Erythroblast (primary cell): ENCODE data around the gene CORO2A.

ENCODE experiments used
- DNase-seq, 2 experiments: peaks; one replicate each; lab custom pipeline; 2025; lab: John Stamatoyannopoulos, UW
- GATA1 ChIP-seq: IDR thresholded peaks from 2 replicates; pipeline ENCODE4 v1.6.1; 2011; ENCODE audit warnings: low read depth, mild to moderate bottlenecking, control low read depth, low read length, moderate library complexity
- POLR2A ChIP-seq: IDR thresholded peaks from 2 replicates; pipeline ENCODE4 v1.6.1; 2011; ENCODE audit warnings: mild to moderate bottlenecking, low read length

Gene CORO2A

GRCh38 chr9:98192503-98193335 is at the start of gene CORO2A:
Gene CORO2A, minus strand, starts transcription at chr9:98192637. Its CDS starts 34,977 bp downstream, at chr9:98157660.
- peak; percentile 70 to 71 for DNase-seq
- TF ChIP-seq POLR2A: no peak
- TF ChIP-seq GATA1: no peak

DNA sequence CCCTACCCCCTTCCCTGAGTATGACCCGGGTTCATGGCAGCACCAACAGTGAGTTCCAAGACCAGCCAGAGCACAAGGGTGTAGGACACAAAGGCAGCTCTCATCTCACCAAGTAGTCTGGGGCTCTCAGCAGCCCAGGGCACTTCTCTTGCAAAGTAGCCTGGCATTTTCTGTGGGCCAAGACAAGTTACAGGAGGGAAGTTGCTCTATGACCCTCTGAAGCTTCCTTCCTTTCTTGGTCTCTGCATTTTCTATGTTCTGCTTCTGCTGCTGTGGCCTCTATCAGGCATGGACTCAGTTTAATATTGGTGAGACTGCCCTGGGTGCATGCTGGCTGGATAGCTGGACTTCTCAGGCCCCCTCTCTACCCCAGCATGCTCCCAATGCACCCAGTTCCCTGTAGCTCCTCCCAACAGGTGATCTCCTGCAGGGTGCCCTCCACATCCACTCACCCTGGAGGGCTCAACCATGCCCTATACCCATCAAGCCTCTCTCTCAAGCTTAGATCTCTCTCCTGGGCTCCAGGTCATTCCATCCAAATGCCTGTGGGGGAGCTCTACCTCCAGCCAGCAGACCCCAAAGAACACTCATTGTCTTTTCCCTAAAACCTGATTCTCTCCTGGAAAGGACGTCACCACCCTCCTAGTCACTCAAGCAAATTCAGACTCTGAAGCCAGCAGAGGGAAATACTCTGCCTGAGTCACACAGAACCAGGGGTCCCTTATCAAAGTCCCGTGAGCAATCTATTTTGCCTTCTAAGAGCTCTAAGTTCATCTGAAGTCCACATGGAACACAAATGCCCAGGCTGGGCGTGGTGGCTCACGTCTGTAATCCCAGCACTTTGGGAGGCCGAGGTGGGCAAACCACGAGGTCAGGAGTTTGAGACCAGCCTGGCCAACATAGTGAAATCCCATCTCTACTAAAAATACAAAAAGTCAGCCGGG is 49.2 kb upstream of the CORO2A start:
- TF ChIP-seq GATA1: no peak
- no peak for TF ChIP-seq POLR2A
- peak in 1 of 2 experiments; percentile 11 for DNase-seq

DNA sequence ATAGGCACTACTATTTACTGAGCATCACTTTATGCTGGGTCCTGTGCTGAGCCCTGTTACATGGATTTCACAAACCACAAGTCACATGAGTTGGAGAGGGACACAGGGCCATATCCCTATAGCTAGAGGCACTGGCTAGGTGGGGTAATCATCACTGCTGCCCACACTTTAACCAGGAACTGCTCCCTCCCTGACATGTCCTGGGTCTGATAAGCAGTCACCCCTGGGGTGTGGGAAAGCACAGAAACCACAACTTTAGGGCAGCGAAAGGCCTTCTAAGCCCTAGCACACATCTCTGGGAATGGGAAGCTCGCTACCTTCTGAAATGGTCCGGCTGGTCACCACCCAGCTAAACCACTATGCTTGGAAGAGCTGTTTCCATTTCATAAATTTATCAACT is 48.0 kb upstream of the CORO2A start:
- TF ChIP-seq POLR2A (no peak), GATA1 (no peak)
- peak; percentile 63 to 75 for DNase-seq

DNA sequence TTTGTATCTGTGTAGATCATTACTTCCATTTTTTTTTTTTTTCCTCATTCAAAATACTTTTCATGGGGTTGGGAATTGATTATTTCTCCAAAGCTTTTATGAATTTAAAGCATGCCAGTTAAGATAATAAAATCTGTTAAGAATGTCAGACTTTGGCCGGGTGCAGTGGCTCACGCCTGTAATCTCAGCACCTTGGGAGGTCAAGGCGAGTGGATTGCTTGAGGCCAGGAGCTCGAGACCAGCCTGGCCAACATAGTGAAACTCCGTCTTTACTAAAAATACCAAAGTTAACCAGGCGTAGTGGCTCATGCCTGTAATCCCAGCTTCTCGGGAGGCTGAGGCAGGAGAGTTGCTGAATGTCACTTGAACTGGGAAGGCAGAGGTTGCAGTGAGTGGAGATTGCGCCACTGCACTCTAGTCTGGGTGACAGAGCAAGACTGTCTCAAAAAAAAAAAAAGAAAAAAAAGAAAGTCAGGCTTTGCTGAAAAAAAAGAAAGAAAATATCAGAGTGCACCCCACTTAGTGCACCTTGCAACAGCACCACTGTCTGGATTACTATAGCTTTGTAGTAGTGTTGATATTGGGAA is 44.6 kb upstream of the CORO2A start:
- TF ChIP-seq POLR2A: no peak
- TF ChIP-seq GATA1: no peak
- no peak for DNase-seq

- no peak for TF ChIP-seq GATA1
- DNase-seq: no peak
Measured at GRCh38 chr9:98235126-98235525, 42.7 kb upstream of the CORO2A start.

GRCh38 chr9:98234245-98234825 is 41.9 kb upstream of the CORO2A start:
- DNase-seq: peak in 1 of 2 experiments; percentile 21
- TF ChIP-seq POLR2A (no peak), GATA1 (no peak)

GRCh38 chr9:98232926-98233325 is 40.5 kb upstream of the CORO2A start:
- DNase-seq: no peak
- TF ChIP-seq POLR2A: no peak
- TF ChIP-seq GATA1: no peak

- TF ChIP-seq GATA1 (no peak), POLR2A (no peak)
- DNase-seq: no peak
Measured at GRCh38 chr9:98231770-98232478, 39.5 kb upstream of the CORO2A start.

- DNase-seq: no peak
- no peak for TF ChIP-seq GATA1
- no peak for TF ChIP-seq POLR2A
Measured at GRCh38 chr9:98230789-98231188, 38.4 kb upstream of the CORO2A start.

DNA sequence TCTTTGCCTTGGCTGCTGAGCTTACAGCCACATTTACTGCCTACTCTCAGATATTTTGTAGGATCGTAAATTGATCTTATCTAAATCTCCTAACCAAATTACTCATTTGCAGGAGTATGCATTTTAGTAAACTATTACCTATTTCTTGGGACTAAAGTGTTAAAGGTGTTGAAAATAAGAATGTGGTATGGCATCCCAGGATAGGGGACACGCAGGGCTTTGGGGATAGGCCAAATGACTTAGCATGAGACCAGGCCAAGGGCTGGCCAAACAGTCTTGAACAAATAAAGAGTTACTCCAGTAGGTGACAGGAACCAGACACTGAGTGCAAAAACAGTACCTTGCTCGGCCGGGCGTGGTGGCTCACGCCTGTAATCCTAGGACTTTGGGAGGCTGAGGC is 37.9 kb upstream of the CORO2A start:
- DNase-seq: no peak
- TF ChIP-seq POLR2A (no peak), GATA1 (no peak)

GRCh38 chr9:98229620-98230019 is 37.2 kb upstream of the CORO2A start:
- DNase-seq: no peak
- TF ChIP-seq POLR2A: no peak
- no peak for TF ChIP-seq GATA1

- DNase-seq: no peak
- TF ChIP-seq POLR2A (no peak), GATA1 (no peak)
Measured at GRCh38 chr9:98229090-98229395, 36.6 kb upstream of the CORO2A start.

GRCh38 chr9:98228392-98229089 is 36.1 kb upstream of the CORO2A start:
- DNase-seq: peak; percentile 21 to 42
- no peak for TF ChIP-seq POLR2A
- no peak for TF ChIP-seq GATA1
